ENCODE data around the gene FOSL2.

The FOSL2 gene

DNA sequence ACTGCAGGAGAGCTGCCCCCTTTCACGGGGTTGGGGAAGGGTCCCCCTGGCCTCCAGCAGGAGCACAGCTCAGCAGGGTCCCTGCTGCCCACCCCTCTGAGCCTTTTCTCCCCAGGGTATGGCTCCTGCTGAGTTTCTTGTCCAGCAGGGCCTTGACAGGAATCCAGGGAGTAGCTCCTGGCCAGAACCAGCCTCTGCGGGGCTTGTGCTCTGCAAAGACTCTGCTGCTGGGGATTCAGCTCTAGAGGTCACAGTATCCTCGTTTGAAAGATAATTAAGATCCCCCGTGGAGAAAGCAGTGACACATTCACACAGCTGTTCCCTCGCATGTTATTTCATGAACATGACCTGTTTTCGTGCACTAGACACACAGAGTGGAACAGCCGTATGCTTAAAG is 21.2 kb downstream of the FOSL2 start:
- no peak for DNase-seq

DNA sequence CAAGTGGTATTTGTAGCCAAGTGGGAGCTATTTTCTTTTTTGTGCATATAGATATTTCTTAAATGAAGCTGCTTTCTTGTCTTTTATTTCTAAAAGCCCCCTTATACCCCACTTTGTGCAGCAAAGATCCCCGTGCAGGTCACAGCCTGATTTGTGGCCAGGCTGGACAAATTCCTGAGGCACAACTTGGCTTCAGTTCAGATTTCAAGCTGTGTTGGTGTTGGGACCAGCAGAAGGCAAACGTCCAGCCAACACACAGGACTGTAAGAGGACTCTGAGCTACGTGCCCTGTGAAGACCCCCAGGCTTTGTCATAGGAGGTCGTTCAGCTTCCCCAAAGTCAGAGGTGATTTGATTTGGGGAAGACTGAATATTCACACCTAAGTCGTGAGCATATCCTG is 21.9 kb downstream of the FOSL2 start:
- no peak for DNase-seq

DNA sequence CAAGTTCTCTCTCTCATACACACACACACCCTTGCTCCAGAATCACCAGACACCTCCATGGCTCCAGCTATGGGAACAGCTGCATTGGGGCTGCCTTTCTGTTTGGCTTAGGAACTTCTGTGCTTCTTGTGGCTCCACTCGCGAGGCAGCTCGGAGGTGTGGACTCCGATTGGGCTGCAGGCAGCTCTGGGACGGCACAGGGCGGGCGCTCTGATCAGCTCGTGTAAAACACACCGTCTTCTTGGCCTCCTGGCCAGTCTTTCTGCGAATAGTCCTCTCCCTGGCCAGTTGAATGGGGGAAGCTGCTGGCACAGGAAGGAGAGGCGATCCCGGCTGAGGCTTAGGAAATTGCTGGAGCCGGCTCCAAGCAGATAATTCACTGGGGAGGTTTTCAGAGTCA is 22.4 kb downstream of the FOSL2 start:
- no peak for DNase-seq

DNA sequence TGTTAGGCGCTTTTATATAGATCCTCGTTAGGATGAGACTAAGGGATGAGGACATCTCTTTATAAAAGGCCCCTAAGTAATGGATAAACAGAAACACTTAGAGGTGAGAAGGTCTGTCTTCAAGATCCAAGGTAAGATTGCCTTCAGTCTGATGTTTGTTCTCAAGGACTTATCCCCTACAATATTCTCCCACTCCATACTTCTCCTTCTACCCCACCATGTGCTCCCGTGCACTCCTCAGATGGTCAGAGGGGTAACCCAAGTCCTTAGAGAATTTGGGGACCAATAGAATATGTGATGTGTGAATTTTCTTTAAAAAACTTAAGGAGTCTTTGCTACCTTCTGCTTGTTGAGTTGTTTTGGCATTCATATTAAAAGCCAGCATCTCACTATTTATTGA is 23.1 kb downstream of the FOSL2 start:
- no peak for DNase-seq

DNA sequence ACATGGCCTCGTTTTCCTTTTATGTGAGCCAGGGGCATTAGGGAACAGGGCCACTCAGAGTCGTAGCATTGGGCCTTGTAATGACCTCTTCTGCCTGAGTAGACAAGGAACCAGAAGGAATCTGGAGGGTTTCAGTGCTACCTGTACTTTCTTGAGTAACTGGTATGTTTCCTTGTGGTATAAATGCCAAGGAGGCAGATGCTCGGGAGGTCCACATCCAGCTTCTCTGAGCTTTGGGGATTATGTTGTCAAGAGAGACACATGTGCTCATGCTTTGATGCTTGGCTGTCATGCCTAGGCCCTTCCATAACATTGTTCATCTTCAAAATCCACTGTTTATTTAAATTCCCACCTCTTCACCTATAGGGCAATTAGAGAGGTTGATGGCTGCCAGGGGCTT is 26.3 kb downstream of the FOSL2 start:
- no peak for DNase-seq

DNA sequence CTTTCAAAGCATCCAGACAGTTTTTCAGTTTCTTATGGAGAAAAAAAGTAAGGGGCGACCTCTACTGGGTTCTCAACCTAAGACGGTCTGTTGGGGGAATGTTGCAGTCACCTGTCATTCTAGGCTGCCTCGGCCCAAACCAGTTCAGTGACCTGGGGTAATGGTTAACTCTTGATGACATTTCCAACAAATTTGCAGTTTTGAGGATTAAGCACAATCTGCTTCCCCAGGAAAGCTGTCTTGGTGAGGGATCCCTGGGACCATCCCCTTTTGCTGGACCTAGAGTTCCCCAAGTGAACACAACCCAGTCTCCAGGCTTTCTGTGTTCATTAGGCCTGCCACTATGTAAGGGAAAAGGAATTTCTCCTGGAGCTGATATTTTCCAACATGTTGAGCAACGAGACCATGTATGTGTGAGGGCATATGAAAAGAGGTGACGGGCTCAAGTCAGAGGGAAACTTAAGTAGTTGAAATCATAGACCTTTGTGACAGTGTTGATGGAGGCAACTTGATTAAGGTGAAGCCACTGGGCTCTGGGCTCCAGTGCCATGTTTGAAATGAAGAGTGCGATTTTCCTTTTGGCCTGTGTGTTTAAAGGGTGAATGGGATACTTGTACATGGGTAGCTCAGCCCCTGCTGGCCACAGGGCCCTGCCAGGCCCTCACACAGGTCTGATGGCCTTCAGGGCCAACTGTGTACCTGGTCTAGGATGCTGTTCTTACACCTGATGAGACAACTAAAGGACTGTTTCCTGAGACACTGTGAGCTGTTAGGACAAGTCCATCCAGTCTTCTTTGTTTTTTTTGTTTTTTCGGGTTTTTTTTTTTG is 27.0 kb downstream of the FOSL2 start:
- DNase-seq: no peak

DNA sequence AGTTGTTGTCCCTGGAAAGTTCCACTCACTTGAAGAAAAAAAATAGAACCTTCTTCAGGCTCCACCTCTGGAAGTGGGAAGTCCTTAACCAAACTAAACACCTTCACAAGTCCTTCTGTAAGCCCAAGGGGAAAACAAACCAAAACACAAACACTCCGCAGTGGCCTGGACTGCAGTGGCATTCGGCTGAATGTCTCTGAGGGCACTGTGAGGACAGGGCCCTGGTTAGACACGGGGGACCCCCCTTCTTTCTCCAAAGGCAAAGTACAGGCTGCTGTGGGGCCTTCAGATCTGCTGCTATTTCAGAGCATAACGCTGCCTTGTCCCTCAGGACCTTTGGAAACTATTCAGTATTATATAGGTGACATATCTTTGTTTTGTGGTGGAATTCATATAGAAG is 28.1 kb downstream of the FOSL2 start:
- no peak for DNase-seq

DNA sequence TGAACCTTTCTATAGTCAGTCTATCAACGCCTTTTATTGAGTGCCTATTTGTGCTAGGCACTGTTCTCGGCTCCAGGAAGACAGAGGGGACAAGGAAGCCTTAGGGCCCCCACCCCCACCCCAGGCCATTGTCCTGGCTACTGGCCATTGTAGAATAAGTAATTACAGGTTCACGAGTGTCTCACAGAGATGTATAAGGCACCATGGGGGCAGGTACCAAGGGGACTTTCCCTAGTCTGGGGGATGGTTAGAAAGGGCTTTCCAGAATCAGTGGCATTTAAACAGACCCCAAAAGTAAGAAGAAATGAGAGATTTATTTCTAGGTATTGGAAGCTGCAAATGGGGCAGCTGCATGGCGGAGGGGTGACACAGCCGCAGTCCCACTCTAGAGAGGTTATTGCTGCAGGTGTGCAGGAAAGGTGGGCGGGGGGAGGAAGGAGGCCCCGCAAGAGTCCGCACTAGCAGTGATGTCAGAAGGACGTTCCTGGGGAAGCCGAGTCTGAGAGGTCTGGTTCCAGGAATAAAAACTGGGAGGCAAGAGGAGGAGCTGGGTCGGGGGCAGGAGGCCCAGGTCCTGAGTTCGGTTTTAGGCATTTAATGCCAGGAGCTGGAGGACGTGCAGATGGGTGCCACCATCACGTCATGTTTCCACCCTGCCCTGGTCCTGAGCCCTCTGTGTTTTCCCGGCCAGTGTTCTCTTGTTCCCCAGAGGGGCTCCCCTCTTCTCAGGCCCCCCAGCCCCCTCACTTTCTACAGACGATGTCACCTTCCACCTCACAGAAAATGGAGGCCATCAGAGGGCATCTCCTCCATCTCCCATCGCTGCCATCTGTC is 30.5 kb downstream of the FOSL2 start:
- no peak for DNase-seq

DNA sequence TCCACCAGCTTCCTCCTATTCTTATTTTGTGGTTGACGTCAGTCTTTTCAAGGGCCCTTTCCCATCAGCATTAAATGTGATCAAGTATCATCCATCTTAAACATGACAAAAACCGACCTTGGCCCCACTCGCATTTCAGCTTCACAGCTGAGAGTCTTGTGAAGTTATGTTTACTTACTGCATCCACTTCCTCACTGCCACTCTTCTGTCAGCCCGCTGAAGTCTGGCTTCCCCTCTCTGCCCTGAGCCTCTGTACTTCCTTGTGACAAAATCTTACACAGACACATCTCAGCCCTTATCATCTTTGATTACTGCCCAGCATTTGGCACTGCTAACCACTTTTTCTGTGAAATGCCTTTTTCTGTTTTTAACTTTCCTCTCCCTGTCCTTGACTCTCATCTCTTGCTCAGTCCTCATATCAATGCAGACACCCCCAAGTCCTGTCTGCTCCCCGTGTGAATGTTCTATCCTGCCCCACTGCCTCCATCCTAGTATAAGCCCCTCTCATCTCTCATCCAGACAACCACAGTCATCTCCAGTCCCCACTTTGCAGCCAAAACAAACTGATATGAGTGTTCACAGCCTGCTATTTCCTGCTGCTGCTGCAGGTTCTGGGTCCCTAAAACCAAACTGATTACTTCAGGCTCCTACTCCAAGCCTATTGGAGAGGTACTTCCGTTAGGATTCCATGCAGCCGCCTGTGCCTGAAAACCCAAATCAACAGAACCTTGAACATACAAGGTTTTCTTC is 31.4 kb downstream of the FOSL2 start:
- no peak for DNase-seq

DNA sequence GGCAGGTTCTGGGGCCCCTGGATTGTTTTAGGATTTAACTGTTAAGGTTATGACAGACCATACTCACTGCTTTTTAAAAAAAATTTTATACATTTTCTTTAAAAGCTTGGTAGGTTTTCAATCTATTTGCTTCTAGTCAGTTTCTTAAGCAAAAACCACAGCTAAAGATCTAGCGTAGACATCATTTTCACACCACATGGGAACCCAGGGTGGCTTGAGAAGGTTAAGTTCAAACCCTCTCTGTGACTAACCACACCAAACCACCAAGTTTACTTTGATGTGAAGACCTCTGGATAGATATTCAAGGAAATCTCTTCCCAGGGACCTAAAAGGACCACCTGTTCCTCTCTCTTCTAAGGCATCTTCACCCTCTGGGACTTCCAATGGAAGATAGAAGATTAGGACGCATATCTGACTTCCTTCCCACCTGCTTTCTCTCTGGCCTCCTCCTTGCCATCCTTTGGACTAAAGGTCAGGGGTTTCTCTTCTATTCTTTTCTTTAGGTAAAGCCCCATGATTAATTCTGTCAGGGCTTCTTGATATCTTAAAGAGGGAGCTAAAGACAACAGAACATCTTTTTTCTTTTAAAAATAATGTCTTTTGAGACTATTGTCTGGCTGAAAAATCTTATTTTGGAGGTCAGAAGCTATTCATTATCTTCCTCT is 32.3 kb downstream of the FOSL2 start:
- DNase-seq: no peak

DNA sequence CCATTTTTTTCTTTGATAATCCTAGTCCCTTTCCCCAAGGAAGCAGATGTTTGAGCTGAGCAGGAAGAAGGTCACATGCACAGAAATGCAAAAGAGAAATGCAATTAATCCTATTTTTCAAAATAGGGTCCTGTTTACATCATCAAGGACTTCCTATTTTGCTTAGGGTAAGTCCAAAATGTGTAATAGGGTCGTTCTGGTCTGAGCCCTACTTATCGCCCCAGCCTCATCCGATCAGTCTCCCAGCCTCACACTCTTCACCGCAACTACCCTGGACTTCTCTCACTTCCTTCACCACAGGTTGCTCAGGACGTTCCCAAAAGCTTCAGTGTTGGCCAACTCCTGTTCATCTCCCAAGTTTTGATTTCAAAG is 32.8 kb downstream of the FOSL2 start:
- no peak for DNase-seq

DNA sequence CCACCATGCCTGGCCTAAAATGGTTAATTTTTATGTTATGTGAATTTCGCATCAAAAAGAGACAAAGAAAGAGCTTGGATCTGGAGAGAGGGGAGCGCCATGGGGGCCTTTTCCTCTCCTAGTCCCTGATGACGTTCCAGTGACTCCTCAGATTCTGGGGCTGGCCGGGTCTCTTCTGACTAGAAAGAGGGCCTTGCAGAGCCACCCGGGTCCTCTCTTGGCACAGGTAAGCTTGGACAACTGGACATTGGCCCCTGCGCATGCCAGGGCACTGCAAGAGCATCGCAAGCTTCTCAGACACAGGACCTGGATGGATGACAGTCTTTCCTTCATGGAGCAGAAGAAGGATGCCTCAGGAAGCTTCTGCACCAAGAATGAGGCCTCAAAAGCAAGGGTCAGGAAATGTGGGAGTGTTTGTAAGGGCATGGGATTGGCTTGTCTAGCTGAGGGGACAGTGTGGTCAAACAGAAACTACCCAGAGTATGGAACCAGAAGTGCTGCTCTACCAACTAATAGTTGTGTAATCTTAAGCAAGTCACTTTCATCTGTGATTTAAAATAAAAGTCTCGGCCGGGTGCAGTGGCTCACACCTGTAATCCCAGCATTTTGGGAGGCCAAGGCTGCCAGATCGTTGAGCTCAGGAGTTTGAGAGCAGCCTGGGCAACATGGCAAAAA is 35.2 kb downstream of the FOSL2 start:
- no peak for DNase-seq

DNA sequence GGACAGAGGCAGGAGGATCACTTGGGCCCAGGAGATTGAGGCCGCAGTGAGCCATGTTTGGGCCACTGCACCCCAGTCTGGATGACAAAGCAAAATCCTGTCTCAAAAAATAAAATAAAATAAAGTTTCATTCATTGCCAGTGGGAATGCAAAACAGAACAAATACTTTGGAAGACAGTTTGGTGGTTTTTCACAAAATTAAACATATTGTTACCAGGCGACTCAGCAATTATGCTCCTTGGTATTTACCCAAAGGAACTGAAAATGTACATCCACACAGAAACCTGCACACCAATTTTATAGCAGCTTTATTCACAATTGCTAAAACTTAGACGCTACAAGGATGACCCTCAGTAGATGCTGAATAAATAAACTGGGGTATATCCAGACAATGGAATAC is 35.8 kb downstream of the FOSL2 start:
- no peak for DNase-seq

DNA sequence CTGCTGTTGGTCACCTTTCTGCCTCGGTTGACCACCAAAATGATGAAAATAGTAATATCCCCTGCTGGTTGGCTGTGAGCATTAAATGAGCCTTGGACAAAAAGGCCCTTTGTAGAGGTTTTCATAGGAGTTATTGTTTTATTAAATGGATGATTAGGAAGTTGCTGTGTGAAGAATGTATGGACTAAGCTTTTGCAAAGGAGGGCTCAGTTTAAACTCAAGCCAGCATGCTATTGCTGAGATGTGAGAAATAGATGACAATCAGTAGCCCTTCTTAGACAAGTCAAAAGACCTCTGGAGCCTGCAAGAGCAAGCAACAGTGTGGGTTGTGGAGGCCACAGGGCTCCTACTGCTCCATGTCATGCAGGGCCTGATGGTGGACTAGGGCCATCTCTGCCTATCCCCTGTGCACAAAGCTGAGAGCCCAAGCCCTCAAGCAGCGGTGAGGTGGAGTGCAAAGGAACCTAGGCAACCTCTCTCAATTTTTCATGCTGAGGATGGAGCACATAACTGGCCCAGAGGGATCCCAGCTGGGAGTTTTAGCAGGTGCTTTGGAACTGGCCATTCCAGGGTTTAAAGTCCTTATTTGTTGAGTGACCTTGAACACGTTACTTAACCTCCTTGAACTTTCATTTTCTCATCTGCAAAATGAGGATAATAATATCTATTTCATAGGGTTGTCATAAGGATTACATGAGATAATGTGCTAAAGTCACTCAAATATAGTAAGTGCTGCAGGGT is 37.1 kb downstream of the FOSL2 start:
- DNase-seq: no peak

DNA sequence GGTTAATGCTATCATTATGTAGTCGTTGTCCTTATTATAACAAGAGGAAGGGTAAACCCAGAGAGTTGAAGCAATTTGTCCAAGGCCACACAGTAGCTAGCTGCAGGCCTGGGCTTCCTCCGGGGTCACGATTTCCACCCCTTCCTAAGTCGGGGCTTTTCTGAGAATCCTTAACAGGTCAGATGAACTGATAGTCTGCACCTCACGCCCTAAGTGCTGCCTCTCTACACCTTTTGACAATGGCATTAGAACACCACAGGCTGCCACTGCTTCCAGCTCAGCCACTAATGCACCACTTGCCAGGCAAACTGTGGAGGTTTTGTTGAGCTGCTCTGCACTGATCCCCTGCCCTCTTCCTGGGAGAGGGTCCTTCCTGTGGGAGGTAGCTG is 37.7 kb downstream of the FOSL2 start:
- DNase-seq: no peak

DNA sequence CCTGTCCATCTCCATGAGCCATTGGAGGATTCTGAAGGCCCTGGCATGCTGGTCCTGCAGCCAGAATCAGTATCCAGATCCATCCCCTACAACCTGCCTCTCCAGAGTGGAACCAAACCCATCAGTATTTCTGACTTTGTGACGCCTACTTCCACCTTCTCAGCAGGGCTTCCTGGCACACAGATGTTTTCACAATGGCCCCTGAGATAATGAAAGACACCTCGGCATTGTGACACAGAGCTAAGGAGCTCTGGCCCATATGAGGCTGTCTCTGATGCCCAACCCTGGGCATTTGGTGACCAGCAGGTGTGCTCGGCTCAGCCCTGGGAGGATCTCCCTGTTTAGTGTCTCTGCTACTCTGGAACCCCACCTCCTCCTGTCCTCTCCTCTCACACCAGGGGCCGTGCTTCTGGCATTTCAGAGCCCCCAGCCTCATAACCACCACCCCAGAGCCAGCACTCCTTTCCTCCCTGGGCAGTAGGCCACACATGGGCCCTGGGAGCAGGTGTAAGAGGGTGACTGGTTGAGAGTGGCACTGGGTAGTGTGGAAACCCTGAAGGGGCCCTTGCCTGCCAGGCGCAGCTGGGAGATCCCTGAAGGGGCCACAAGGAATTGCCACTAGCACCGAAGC is 38.2 kb downstream of the FOSL2 start:
- DNase-seq: no peak

DNA sequence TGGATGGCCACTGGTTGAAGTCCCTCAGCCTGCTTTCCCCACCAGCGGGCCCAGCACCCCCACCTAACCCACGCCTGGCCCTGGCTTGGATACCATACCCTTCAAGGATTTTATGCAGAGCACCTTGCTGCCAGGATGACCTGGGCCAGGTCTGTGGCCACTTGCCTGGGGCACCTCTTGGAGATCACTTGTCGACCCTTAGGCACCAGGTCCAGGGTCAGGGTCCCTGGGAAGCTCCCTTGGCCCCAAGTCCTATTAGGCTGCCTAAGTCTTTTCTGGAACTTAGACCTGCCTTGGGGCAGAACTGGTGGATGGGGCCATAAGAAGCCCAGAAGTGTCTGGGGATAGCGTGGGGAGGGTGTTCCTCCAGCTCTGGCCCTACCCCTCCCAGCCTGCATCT is 39.1 kb downstream of the FOSL2 start:
- DNase-seq: no peak

DNA sequence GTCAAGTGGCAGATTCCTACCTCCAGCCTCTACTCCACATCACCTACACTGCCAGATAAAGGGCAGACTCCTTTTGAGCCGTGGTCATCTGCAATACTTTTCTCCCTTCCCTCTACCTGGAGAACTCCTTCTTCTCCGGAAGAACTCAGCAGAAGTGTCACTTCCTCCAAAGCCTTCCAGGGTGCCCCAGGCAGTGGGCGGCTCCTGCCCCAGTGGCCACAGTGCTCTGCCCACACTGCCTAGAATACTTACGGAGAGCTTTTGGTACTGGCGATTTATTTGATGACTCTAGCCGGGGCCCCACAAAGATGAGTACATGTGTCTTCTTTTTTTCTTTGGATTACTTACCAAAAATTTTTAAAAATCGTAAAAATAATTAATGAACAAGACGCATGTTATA is 39.7 kb downstream of the FOSL2 start:
- DNase-seq: no peak

DNA sequence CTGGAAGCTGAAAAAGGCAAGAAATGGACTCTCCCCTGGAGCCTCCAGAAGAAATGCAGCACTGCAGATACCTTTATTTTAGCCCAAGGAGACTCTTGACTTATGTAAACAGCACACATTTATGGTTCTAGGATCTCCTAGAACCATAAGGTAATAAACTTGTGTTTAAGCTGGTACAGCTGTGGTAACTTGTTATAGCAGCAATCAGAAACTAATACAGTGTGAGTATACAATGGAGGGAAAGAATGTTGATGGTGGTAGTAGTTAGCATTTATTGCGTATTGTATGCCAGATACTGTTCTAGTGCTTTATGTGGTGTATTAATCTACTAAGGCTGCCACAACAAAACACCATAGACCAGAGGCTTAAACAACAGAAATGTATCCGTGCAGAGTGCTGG is 40.6 kb downstream of the FOSL2 start:
- no peak for DNase-seq

DNA sequence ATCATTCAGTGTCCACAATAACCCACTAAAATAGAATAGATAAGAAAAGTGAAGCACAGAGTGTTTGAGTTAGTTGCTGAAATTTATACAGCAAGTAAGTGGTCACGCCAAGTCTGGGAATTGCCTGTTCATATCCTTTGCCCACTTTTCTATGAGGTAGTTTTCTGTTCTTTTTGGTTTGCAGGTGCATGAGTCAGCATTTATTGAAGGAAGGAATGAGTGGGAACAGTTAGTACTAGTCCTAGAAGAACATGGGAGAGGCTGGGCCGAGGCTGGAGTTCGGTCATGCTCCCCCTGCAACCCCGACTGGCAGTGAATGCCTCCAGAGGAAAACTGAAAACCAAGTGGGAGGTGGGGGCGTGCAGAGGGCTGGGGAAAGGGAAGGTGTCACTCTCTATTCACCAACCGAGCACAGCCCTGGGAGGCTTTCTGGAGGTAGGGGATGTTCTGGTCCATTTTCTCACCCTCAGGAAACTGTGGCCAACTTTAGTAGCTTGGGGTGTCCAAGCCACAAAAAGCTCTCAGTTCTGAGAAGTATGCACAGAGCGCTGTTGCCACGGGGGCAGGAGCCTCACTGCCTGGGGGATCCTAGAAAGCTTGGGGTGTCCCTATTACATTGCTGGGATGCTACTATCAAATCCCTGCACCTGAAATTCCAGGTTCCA is 41.4 kb downstream of the FOSL2 start:
- DNase-seq: no peak

DNA sequence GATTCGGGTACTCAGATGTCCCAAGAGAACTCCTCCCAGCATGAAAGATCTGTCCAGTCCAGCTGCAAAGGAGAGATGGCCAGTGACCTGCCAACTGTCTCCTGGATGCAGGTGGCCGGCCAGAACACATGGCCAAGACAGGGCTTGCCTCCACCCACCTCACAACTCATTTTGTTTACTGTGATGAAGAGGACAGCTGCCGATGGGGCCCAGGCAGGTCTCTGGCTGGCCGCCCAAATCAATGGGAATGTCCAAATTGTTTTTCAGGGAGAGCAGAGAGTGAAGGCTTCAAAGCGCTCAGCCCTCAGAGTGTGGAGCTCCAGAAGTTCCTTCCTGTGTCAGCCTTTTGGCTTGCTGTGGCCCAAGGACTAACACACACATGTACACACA is 41.9 kb downstream of the FOSL2 start:
- no peak for DNase-seq

Measured in stimulated activated naive CD4-positive, alpha-beta T cell treated with Interleukin-2 at 50 U/mL for 16 hours (primary cell).